Mucosa of stomach (tissue), 1 donor: ENCODE results near the gene JDP2.

Experiments used
- H3K27me3 ChIP-seq: one replicate; pipeline ENCODE4 v1.7.0; 2013; ENCODE audit warnings: mild to moderate bottlenecking, low read length; ENCODE audit not compliant: control insufficient read depth, insufficient read depth
- H3K36me3 ChIP-seq: one replicate; pipeline ENCODE4 v1.7.0; 2013; ENCODE audit warnings: low read length; ENCODE audit not compliant: control insufficient read depth, insufficient read depth
- H3K4me1 ChIP-seq: one replicate; pipeline ENCODE4 v1.7.0; 2013; ENCODE audit warnings: mild to moderate bottlenecking, low read length; ENCODE audit not compliant: control insufficient read depth, insufficient read depth
- H3K4me3 ChIP-seq: one replicate; pipeline ENCODE4 v1.7.0; 2013; ENCODE audit warnings: low read length
- H3K9ac ChIP-seq: one replicate; pipeline ENCODE4 v1.7.0; 2013; ENCODE audit warnings: mild to moderate bottlenecking, low read length, moderate library complexity
- H3K9me3 ChIP-seq: one replicate; pipeline ENCODE4 v1.7.0; 2013; ENCODE audit warnings: mild to moderate bottlenecking, low read length, moderate library complexity; ENCODE audit not compliant: control insufficient read depth
- donor health status: Pancreatic carcinoma.

The JDP2 gene

DNA sequence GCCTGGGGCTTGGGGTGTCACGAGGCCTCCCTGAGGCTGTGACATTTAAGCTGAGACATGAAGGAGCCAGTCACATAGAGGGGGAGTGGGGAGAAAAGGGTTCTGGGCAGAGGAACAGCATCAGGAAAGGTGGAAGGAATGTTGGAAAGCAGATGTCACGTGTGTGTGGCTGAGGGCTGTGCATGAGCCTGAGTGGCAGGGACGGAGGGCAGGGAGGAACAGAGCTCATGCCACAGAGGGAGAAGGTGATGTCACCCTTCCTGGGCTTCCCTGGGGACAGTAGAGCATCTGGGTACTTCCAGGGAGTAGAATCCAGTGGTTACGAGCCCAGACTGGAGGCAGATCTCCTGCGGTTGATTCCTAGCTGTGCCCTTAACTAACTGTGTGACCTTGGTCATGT, 32.0 kb upstream of the JDP2 start:
- H3K9ac ChIP-seq = no peak overlapping the region
- H3K27me3 ChIP-seq = no peaks in the 10 kb centered on the region
- H3K4me3 ChIP-seq = no peak overlapping the region
- no peaks in the 10 kb centered on the region for H3K36me3 ChIP-seq
- H3K9me3 ChIP-seq = no peaks in the 10 kb centered on the region
- H3K4me1 ChIP-seq = peaks cover 14% of the 10 kb centered on the region

DNA sequence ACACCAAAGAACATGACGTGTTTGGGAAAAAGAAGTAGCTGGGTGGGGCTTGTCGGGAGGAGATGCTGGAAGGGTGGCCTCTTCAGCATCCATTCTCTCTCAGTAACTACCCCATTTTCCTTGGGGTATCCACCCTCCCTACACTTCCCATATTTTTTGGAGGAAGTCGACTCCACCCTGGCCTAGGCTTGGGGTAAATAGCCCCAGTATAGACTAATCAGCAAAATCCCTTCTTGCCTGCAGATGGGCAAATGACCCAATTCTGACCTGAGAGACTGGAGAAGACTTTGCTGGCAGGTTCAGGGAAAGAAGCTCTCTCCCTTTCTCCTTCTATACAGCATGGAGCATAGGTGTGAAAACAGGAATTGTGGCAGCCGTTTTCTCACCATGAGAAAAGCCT, 28.5 kb upstream of the JDP2 start:
- Histone ChIP-seq H3K4me1 (peaks cover 25% of the 10 kb centered on the region), H3K9ac (no peak overlapping the region), H3K4me3 (no peak overlapping the region), H3K9me3 (no peaks in the 10 kb centered on the region), H3K36me3 (no peaks in the 10 kb centered on the region), H3K27me3 (no peaks in the 10 kb centered on the region)

DNA sequence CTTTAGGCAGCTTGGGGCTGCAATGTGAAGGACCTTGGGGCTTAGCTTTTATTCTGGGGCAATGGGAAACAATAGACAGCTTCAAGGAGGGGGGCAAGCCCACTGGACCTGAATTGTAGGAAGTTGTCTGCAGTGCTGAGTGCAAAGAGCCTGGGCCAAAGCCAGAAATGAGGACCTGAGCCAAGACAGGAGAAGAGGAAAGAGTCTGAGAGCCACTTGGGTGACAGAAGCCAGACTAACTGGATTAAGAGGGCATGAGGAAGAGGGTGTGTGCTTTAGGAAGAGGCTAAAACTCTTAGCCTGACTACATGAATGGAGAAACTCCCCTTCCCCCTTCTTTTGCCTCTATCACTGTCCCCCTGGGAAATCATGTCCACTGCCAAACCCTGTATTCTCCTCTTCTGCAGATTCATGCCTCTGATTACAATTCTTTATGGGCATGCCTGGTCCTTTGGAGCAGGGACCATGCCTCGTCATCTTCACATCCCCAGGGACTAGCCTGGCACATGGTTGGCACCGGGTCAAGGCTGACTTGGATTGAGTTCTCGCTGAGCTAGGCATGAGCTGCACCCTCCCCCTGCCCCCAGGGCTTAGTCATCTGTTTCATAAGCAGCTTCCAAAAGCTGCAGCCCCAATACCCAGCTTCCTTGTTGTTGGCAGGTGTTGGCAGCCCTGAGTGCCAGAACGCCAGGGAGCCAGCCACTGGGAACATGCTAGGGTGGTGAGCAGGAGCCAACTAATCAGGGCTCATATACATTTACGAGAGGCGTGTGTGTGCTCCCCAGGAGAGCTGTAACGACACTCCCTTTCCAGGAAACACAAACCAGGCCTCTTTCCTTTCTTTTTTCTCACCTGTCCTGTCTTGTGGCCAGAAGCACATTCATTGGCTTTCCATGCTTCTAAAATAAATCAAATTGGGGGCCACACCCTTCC, 27.7 kb upstream of the JDP2 start:
- Histone ChIP-seq H3K4me3 (no peak overlapping the region), H3K27me3 (no peaks in the 10 kb centered on the region), H3K4me1 (peaks cover 25% of the 10 kb centered on the region), H3K9ac (peak overlapping the region; percentile 22), H3K9me3 (no peaks in the 10 kb centered on the region), H3K36me3 (no peaks in the 10 kb centered on the region)

DNA sequence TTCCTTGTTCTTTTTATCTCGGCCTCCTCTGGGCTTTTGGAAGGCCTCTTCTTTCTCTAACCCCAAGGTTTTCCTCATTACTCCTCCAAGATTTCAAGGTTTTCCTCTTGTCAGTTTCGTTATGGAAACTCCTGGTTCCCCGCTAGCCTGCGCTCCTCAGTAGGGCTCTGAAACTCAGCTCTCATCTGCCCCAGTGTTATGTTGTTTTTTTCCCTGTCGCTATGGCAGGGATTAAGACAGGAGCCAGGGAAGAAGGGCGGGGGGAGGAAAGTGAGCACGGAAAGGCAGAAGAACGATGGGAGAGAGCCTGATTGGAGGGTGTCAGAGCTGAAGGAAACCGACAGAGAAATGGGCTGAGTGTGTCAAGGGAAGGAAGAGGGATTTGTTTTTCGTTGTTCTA, 26.5 kb upstream of the JDP2 start:
- Histone ChIP-seq H3K36me3 (no peaks in the 10 kb centered on the region), H3K4me3 (no peak overlapping the region), H3K27me3 (no peaks in the 10 kb centered on the region), H3K9ac (peak overlapping the region; percentile 1), H3K9me3 (no peaks in the 10 kb centered on the region), H3K4me1 (peaks cover 25% of the 10 kb centered on the region)

DNA sequence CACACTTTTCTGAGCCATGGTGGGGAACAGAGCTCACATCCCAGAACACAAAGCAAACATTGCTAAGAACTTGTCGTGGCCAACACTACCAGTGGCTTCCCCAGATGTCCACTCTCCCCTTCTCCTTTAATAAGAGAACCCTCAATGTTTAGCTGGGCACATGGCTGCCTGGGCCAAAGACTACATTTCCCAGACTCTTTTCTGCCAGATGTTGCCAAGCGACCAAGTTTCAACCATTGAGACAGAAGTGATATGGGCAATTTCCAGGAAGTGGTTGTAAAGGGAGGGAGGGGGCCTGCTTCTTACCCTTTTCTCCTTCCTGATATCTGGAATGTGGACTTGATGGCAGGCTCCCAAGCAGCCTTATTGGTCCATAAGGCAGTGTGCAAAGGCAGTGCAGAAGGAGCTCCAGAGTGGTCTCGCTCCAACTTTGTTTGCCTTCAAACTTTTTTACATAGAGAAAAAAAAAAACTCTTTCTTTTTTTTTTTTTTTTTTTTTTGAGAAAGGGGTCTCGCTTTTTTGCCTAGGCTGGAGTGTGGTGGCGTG, 24.9 kb upstream of the JDP2 start:
- no peaks in the 10 kb centered on the region for H3K9me3 ChIP-seq
- no peaks in the 10 kb centered on the region for H3K36me3 ChIP-seq
- no peak overlapping the region for H3K4me3 ChIP-seq
- H3K9ac ChIP-seq = no peak overlapping the region
- H3K4me1 ChIP-seq = peaks cover 25% of the 10 kb centered on the region
- no peaks in the 10 kb centered on the region for H3K27me3 ChIP-seq

DNA sequence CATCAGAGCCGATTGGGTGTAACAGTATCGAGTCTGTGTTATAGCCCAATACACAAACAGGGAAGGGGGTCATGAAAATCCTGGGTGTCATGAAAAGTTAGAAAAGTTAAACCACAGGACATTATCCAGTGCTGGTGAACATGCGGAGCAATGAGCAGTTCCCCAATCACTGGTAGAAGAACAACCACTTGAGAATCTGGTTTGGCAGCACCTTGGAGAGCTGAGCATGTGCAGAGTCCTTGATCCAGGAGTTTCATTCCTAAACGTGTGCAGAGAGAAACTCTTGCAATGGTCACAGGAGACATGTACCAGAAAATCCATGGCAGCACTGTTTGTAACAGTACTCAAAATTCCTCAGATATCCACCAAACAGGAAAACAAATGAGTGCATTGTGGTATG, 23.0 kb upstream of the JDP2 start:
- no peaks in the 10 kb centered on the region for H3K36me3 ChIP-seq
- H3K27me3 ChIP-seq = no peaks in the 10 kb centered on the region
- H3K9ac ChIP-seq = no peak overlapping the region
- H3K4me3 ChIP-seq = no peak overlapping the region
- no peaks in the 10 kb centered on the region for H3K9me3 ChIP-seq
- H3K4me1 ChIP-seq = peaks cover 22% of the 10 kb centered on the region

DNA sequence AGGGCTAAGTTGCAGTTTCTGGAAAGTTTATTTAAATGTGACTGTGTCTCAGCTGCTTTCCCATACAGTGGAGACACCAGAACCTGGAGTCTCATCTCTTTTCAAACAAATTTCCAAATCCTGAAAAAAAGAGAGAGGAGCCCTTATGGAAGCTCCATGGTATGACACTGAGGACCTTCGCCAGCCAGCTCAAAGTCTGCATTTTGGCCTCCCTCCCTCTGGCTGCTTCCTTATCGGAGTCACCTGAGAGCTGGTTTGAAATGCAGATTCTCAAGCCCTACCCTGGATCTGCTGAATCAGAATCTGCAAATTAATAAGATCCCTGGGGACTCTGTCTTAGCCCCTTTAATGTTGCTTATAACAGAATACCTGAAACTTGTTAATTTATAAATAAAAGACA, 21.7 kb upstream of the JDP2 start:
- H3K4me3 ChIP-seq = no peak overlapping the region
- H3K27me3 ChIP-seq = no peaks in the 10 kb centered on the region
- H3K9ac ChIP-seq = no peak overlapping the region
- H3K9me3 ChIP-seq = no peaks in the 10 kb centered on the region
- H3K36me3 ChIP-seq = no peaks in the 10 kb centered on the region
- H3K4me1 ChIP-seq = peaks cover 9% of the 10 kb centered on the region

DNA sequence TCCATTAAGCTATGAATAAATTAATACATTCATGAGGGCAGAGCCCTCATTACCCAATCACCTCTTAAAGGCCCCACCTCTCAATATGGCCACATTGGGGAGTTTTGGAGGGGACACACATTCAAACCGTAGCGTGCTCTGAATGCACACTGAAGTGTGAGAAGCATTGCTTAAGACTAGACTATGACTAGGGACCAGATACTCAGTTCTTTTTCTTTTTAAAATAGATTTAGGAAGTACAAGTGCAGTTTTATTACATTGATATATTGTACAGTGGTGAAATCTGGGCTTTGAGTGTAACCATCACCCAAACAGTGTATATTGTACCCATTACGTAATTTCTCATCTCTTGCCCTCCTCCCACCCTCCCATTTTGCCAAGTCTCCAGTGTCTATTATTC, 21.0 kb upstream of the JDP2 start:
- no peak overlapping the region for H3K4me3 ChIP-seq
- no peaks in the 10 kb centered on the region for H3K36me3 ChIP-seq
- H3K9ac ChIP-seq = no peak overlapping the region
- no peaks in the 10 kb centered on the region for H3K9me3 ChIP-seq
- H3K4me1 ChIP-seq = peaks cover 2% of the 10 kb centered on the region
- H3K27me3 ChIP-seq = no peaks in the 10 kb centered on the region

DNA sequence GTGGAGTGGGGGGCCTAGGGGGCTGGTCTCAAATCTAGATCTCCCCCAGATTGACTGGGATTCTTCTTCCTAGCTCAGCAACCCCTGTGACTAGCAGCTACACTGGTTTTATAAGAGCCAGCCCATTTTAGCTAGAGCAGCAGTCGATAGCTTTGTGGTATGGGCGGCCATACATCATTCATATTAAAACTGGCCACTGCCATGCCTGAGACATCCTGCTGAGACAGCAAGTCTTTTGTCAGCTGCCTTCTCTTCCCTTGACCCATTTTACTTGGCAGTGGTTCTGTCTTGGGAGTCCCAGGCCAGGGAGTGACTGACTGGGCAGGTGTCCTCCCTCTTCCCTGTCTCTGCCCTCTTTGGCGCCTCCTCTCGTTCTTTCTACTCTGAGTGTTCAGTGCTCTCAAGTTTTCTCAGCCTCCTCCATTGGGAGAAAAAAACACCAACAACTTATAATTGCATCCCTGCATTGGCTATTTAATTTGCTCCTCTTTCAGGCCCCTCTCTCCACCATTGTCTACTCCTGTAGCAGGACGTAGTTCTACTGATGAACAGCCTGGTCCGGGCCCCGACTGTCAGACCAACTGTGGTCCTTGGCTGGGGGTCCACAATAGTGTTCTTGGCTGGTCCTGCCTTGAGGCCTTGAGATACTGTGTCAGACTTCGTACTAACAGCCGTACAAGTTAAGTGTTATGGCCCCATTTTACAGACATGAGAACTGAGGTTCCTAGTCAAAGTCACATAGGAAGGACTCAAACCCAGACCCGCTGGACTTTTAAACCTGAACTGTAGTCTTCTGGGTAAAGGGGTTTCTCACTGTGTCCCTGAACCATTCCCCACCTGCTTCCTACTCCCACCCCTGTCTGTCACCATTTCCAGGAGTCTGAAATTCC, 18.3 kb upstream of the JDP2 start:
- H3K9me3 ChIP-seq = no peaks in the 10 kb centered on the region
- H3K4me3 ChIP-seq = no peak overlapping the region
- H3K27me3 ChIP-seq = no peaks in the 10 kb centered on the region
- peaks cover 6% of the 10 kb centered on the region for H3K4me1 ChIP-seq
- H3K9ac ChIP-seq = no peak overlapping the region
- no peaks in the 10 kb centered on the region for H3K36me3 ChIP-seq

DNA sequence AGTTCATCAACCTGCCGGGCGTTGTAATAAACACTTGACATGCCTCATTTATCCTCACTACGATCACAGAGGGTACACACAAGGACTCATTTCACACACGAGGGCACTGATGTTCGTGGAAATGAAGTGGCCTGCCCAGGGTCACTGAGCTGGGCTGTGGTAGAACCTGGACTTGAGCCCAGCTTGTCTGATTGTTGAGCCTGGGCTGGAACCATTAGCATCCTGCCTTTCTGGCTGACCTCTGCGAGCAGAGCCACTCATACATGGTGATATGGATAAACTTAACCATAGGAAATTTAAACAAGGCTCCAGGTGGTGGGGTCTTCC, 16.6 kb upstream of the JDP2 start:
- H3K9ac ChIP-seq = no peak overlapping the region
- H3K36me3 ChIP-seq = no peaks in the 10 kb centered on the region
- H3K4me3 ChIP-seq = no peak overlapping the region
- peaks cover 6% of the 10 kb centered on the region for H3K4me1 ChIP-seq
- H3K27me3 ChIP-seq = no peaks in the 10 kb centered on the region
- no peaks in the 10 kb centered on the region for H3K9me3 ChIP-seq

DNA sequence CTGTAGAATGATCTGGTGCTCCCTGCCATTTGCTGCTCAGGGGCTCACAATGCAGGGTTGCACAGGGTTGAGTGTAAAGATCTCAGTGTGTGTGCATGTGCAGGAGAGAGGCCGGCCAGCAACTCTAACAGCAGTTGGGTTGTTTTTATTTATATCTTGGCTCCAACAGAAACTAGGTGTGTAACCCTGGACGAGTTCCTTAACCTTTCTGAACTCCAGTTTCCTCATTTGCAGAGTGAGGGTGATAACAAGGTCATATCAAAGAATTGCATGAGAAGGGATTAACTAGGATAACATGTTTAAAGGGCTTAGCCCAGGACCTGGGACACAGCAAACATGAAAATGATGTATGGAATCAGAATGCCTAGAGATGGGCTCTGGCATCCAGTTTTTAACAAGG, 14.8 kb upstream of the JDP2 start:
- Histone ChIP-seq H3K27me3 (no peaks in the 10 kb centered on the region), H3K9me3 (no peaks in the 10 kb centered on the region), H3K36me3 (no peaks in the 10 kb centered on the region), H3K4me3 (no peak overlapping the region), H3K4me1 (peaks cover 13% of the 10 kb centered on the region), H3K9ac (no peak overlapping the region)

DNA sequence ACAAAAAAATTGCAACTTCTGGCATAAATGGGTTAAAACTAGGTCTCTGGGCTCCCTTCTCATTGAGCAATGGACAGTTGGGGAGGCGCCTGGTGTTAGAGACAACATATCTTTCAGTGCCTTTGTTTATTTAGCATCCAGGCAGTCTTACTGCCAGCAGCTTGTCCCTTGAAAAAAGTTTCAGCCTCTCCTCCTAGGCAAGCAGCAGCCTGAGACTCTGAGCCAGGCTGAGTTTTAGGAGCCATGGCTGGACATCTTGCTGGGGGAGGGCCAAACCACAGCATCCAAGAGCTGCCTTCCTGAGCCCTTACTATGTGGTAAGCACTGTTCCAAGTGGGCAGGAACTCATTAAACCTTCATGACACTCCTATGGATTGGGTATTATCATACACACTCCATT, 10.1 kb upstream of the JDP2 start:
- H3K36me3 ChIP-seq = no peaks in the 10 kb centered on the region
- H3K4me3 ChIP-seq = no peak overlapping the region
- no peaks in the 10 kb centered on the region for H3K27me3 ChIP-seq
- no peak overlapping the region for H3K9ac ChIP-seq
- no peaks in the 10 kb centered on the region for H3K9me3 ChIP-seq
- peaks cover 16% of the 10 kb centered on the region for H3K4me1 ChIP-seq
